GM12872 (cell line): ENCODE measurements around the gene ITGB6.

Experiments used
- TF ChIP-seq, protein P1 (sequence below): IDR thresholded peaks from 3 replicates; pipeline ENCODE4 v1.5.1; 2011; ENCODE audit warnings: low read depth, mild to moderate bottlenecking, low read length, moderate library complexity; ENCODE audit not compliant: insufficient read depth

ITGB6 gene

DNA sequence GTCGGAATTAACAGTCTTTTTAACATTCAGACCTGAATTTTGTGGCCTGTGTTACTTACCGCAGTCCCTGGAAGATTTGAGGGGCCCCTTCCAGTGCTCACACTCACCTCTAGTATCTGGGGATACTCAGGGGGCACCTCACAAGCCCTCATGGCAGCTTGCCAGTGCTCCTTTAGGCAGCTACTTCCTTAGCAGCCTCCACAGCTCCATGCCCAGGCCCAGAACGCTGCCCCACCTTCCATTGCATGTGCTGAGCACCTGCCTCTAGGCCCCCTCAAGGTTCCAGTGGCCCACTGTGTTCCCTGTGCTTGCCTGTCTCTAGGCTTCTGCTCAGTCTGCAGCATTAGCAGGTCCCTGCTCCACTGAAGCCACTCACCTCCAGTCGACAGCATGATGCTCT is 107.6 kb downstream of the ITGB6 start:
- TF ChIP-seq, protein P1, sequence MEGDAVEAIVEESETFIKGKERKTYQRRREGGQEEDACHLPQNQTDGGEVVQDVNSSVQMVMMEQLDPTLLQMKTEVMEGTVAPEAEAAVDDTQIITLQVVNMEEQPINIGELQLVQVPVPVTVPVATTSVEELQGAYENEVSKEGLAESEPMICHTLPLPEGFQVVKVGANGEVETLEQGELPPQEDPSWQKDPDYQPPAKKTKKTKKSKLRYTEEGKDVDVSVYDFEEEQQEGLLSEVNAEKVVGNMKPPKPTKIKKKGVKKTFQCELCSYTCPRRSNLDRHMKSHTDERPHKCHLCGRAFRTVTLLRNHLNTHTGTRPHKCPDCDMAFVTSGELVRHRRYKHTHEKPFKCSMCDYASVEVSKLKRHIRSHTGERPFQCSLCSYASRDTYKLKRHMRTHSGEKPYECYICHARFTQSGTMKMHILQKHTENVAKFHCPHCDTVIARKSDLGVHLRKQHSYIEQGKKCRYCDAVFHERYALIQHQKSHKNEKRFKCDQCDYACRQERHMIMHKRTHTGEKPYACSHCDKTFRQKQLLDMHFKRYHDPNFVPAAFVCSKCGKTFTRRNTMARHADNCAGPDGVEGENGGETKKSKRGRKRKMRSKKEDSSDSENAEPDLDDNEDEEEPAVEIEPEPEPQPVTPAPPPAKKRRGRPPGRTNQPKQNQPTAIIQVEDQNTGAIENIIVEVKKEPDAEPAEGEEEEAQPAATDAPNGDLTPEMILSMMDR: no peak

DNA sequence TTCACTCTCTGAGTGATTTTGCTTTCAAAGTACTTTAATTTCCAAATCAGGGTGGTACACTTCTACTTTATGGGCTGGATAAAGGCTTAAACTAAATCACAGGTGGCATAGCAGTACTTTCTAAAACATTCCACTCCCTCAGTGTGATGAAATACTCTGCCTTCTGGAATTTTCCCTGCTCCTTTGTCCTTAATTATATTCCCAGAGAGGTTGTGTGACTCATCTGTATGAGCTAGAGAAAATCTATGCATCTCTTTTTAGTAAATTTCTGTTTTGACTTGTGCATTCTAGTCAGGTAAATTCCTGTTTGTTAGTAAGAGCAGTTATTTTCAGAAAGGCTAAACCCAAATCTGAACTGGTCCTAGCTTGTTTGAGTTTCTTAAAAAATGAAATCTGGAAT is 108.7 kb downstream of the ITGB6 start:
- TF ChIP-seq, protein P1: no peak

- TF ChIP-seq, protein P1: peak; percentile 52
Observed at GRCh38 chr2:160087854-160088745, 112.0 kb downstream of the ITGB6 start.

- TF ChIP-seq, protein P1: peak; percentile 40; the same call in 2 of the 3 replicates
Observed at GRCh38 chr2:160085662-160086061, 114.4 kb downstream of the ITGB6 start.

DNA sequence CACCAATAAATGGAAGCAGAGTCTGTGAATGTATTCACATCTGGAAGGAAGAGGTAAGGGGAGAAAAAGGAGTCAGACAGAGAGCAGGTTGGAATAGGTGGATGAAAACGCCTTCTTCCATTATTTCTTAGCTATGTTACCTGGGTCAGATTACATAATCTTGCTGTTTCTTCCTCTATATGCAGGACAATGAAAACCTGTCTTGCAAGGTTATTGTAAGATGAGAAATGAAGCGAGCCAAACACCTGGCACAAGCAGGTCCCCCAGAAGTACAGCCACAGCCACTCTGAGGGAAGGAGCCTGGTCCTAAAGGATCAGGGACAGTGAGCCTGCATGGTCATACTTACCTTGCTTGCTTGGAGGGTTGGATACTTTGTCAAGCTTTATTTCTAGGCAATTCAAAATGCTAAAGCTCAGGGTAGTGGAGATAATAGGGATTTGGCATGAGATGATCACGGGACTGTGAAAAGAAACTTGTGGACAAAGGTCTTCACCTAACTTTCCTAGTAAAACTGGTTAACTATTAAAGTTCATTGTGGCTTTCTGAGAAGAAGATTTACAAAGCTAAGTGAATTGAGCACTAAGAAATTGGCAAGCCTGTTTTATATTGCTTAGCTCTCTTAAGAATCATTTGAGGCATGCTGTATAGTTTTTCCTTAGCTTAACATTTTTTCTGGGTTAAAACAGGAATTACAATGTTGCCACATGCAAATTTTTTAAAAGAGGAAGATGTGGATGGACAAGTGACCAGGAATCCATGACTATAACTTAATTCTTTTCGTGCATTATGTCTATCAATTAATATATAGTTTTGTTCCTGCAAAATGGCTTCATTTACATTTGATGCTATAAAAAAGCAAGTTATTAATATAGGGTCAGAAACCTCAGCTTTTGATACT is 121.9 kb downstream of the ITGB6 start:
- TF ChIP-seq, protein P1: no peak

DNA sequence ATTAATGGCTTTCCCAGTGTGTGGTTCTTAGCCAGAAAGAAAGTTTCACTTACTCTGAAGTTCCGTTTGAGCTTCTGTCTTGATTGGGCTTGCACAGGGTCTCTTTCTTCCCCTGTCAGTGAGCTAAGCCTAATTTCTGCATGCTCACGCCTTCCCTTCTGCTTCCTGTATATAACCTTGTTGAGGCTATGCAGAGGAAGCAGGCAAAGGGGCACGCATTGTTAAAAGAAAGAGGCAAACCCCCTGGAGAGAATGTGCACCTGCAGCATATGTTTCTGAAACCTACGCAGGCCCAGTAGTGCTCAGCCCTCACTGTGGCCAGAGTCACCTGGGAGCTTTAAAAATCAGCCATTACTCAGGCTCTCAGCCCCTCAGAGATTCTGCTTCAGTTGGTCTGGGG is 123.2 kb downstream of the ITGB6 start:
- TF ChIP-seq, protein P1: no peak

DNA sequence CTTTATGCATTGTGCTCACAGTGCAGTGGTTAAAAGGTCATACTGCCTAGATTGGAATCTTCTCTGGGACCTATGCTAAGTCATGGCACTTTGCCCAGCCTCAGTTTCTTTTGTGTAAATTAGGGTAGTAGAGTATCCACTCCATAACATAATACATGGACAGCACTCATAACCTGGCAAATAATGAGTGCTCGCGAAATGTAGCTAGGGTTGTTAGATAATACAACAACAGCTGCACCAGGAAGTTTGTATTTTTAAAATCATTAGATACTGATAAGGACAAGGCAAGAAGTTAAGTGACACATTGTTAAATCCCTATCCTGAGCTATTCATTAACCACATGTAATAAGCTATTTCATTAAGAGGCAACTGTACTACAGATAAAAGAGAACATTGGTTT is 123.8 kb downstream of the ITGB6 start:
- TF ChIP-seq, protein P1: no peak
